Activated gamma-delta T cell (primary cell): ENCODE measurements around the gene ZNF169.
"Not testable (repeated sequence)": the region's sequence is repeated elsewhere in the genome, so short reads cannot be mapped to it uniquely, and the experiment has no call there.

Experiments
- DNase-seq: peaks from one replicate; lab custom pipeline; 2025; lab: John Stamatoyannopoulos, UW

ZNF169 gene

GRCh38 chr9:94348754-94349153 is 89.7 kb downstream of the ZNF169 start:
- DNase-seq = not testable (repeated sequence)
